Peyer's patch (tissue), 4 donors: ENCODE results near the gene COL17A1.

Experiments used
- POLR2A ChIP-seq, 2 donors: fragments of 450-650 bp; IDR thresholded peaks; one replicate each; pipeline ENCODE4 v1.5.1; 2017; ENCODE audit warnings: antibody characterized with exemption in 2 of 2, mild to moderate bottlenecking in 2 of 2, moderate library complexity in 2 of 2
- TF ChIP-seq, protein P1 (sequence below), 6 experiments: fragments of 450-650 bp in 4 of 6; fragments of 200-600 bp in 2 of 6; sonication (generic) in 1 of 6; IDR thresholded peaks; one replicate each; pipeline ENCODE4 v1.5.1; 2017 to 2019; ENCODE audit warnings: antibody characterized with exemption in 6 of 6, mild to moderate bottlenecking in 3 of 6, moderate library complexity in 1 of 6

DNA sequence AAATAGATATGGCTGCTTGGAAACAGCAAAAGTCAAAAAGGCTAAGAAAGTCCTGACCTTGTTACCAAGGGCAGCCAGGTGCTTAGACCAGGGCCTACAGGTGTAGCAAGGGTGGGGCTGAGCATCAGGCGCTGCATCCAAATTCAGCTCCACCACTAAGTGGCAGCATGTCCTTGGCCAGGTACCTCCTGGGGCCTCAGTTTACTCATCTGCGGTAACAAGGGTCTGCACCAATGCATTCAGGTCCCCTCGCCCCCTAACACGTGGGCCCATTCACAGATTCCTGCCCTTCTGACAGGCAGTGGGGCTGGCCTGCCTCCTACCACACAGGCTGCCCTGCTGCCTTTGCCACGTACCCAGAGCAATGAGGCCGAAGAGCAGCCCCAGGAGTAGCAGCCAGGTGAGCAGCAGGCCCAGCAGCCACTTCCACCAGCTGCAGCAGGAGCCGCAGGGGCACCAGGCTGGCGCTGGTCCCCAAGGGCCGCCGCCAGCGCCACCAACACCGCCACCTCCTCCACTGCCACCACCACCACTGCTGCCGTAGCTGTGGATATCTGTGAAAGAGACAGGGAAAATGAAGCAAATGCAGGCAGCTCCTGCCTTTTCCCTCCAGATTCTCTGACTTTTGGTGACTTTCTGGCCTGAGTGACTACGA lies 28.9 kb downstream of the COL17A1 start:
- TF ChIP-seq, protein P1, sequence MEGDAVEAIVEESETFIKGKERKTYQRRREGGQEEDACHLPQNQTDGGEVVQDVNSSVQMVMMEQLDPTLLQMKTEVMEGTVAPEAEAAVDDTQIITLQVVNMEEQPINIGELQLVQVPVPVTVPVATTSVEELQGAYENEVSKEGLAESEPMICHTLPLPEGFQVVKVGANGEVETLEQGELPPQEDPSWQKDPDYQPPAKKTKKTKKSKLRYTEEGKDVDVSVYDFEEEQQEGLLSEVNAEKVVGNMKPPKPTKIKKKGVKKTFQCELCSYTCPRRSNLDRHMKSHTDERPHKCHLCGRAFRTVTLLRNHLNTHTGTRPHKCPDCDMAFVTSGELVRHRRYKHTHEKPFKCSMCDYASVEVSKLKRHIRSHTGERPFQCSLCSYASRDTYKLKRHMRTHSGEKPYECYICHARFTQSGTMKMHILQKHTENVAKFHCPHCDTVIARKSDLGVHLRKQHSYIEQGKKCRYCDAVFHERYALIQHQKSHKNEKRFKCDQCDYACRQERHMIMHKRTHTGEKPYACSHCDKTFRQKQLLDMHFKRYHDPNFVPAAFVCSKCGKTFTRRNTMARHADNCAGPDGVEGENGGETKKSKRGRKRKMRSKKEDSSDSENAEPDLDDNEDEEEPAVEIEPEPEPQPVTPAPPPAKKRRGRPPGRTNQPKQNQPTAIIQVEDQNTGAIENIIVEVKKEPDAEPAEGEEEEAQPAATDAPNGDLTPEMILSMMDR (IDR thresholded peaks at IDR 0.05): no peak
- no peak for TF ChIP-seq POLR2A (IDR thresholded peaks at IDR 0.05)
